Tibial nerve (tissue), 4 donors: ENCODE measurements around the gene OTUD1. TPM values are rescaled to one million over a fixed set of nuclear protein-coding genes. Genes with fewer than 3 reads are reported as not detected.

ENCODE experiments used
- DNase-seq, 2 donors: peaks; one replicate each; pipeline ENCODE4 v3.0.0-alpha.2; 2019; ENCODE audit warnings: low spot score in 2 of 2
- H3K27ac ChIP-seq, 4 donors: fragments of 200-600 bp; sonication (generic) in 3 of 4; one replicate each; pipeline ENCODE4 v1.5.1; 2017 to 2019; ENCODE audit warnings: mild to moderate bottlenecking in 1 of 4
- H3K27me3 ChIP-seq, 2 donors: fragments of 200-600 bp; sonication (generic) in 1 of 2; one replicate each; pipeline versions ENCODE4 v1.5.1 to v1.6.0; 2017 to 2019
- H3K36me3 ChIP-seq, 3 donors: fragments of 200-600 bp; sonication (generic); one replicate each; pipeline ENCODE4 v1.5.1; 2018 to 2019
- H3K4me1 ChIP-seq, 4 donors: fragments of 200-600 bp; sonication (generic) in 3 of 4; one replicate each; pipeline ENCODE4 v1.5.1; 2017 to 2019
- H3K4me3 ChIP-seq, 4 donors: fragments of 200-600 bp; sonication (generic) in 3 of 4; one replicate each; pipeline ENCODE4 v1.5.1; 2017 to 2019; ENCODE audit warnings: mild to moderate bottlenecking in 1 of 4, moderate library complexity in 1 of 4
- H3K9me3 ChIP-seq, 4 donors: fragments of 200-600 bp; sonication (generic) in 3 of 4; one replicate each; pipeline ENCODE4 v1.5.1; 2017 to 2019
- CTCF ChIP-seq, 5 experiments: fragments of 200-600 bp in 3 of 5; fragments of 450-650 bp in 2 of 5; sonication (generic) in 3 of 5; IDR thresholded peaks; one replicate each; pipeline ENCODE4 v1.5.1; 2016 to 2019; ENCODE audit warnings: antibody characterized with exemption in 5 of 5, mild to moderate bottlenecking in 3 of 5, moderate library complexity in 2 of 5
- EP300 ChIP-seq, 2 donors: sonication (generic); formaldehyde crosslinking; IDR thresholded peaks; one replicate each; pipeline ENCODE4 v1.6.1; 2017; ENCODE audit warnings: antibody characterized with exemption in 2 of 2, mild to moderate bottlenecking in 1 of 2
- POLR2A ChIP-seq, 2 donors: fragments of 450-650 bp; IDR thresholded peaks; one replicate each; pipeline ENCODE4 v1.6.1; 2017; ENCODE audit warnings: antibody characterized with exemption in 2 of 2, mild to moderate bottlenecking in 2 of 2, moderate library complexity in 2 of 2
- WGBS, 2 donors: methylation state at CpG; one replicate each; pipeline ENCODE4 v1.1.5; 2018; 5-methylcytosine and 5-hydroxymethylcytosine counted together
- total RNA-seq, 4 donors: library from RNA; depleted of rRNA; stranded (reverse); fragments of >200 nt; gene quantifications; one replicate each; pipeline ENCODE4 v1.1.0, GENCODE V29; 2016

The OTUD1 gene
- total RNA-seq, 4 donors from 2014 or later, result 12.1 to 18.6 (median 15.9) TPM

GRCh38 chr10:23404461-23404980, 34.4 kb upstream of the OTUD1 start:
- Histone ChIP-seq H3K4me3 (no peak overlapping the region), H3K27me3 (no peaks in the 10 kb centered on the region), H3K36me3 (no peaks in the 10 kb centered on the region), H3K9me3 (no peaks in the 10 kb centered on the region), H3K27ac (no peak overlapping the region), H3K4me1 (no peaks in the 10 kb centered on the region)
- TF ChIP-seq CTCF (IDR thresholded peaks at IDR 0.05), result no peak
- no peak for TF ChIP-seq POLR2A (IDR thresholded peaks at IDR 0.05)
- TF ChIP-seq EP300 (IDR thresholded peaks at IDR 0.05), result no peak
- WGBS, 2 donors, result 86 to 88% methylated on average over 5 of the region's 5 CpGs
- DNase-seq, result no peak

- Histone ChIP-seq H3K36me3 (no peaks in the 10 kb centered on the region), H3K27ac (no peak overlapping the region), H3K27me3 (no peaks in the 10 kb centered on the region), H3K9me3 (no peaks in the 10 kb centered on the region), H3K4me3 (no peak overlapping the region), H3K4me1 (no peaks in the 10 kb centered on the region)
- DNase-seq, result no peak
- TF ChIP-seq CTCF (IDR thresholded peaks at IDR 0.05) (no peak), POLR2A (IDR thresholded peaks at IDR 0.05) (no peak)
- 85 to 87% methylated on average over 3 of the region's 3 CpGs for WGBS, 2 donors
These were observed 33.3 kb upstream of the OTUD1 start for GRCh38 chr10:23405540-23405939.

GRCh38 chr10:23406409-23406808, 32.5 kb upstream of the OTUD1 start:
- Histone ChIP-seq H3K27ac (no peak overlapping the region), H3K9me3 (no peaks in the 10 kb centered on the region), H3K36me3 (no peaks in the 10 kb centered on the region), H3K27me3 (no peaks in the 10 kb centered on the region), H3K4me3 (no peak overlapping the region), H3K4me1 (no peaks in the 10 kb centered on the region)
- no peak for TF ChIP-seq EP300 (IDR thresholded peaks at IDR 0.05)
- no peak for TF ChIP-seq POLR2A (IDR thresholded peaks at IDR 0.05)
- no peak for TF ChIP-seq CTCF (IDR thresholded peaks at IDR 0.05)
- 69 to 74% methylated on average over 5 of the region's 5 CpGs for WGBS, 2 donors
- no peak for DNase-seq

GRCh38 chr10:23408330-23408976, 30.4 kb upstream of the OTUD1 start:
- H3K4me1 ChIP-seq, result no peaks in the 10 kb centered on the region
- no peak for DNase-seq
- TF ChIP-seq POLR2A (IDR thresholded peaks at IDR 0.05) (no peak), CTCF (IDR thresholded peaks at IDR 0.05) (no peak), EP300 (IDR thresholded peaks at IDR 0.05) (no peak)
- no peaks in the 10 kb centered on the region for H3K27me3 ChIP-seq
- H3K36me3 ChIP-seq, result no peaks in the 10 kb centered on the region
- H3K9me3 ChIP-seq, result no peaks in the 10 kb centered on the region
- H3K4me3 ChIP-seq, result no peak overlapping the region
- 65 to 74% methylated on average over 8 of the region's 8 CpGs for WGBS, 2 donors
- no peak overlapping the region for H3K27ac ChIP-seq

- TF ChIP-seq EP300 (IDR thresholded peaks at IDR 0.05) (no peak), POLR2A (IDR thresholded peaks at IDR 0.05) (no peak), CTCF (IDR thresholded peaks at IDR 0.05) (no peak)
- no peaks in the 10 kb centered on the region for H3K4me1 ChIP-seq
- no peaks in the 10 kb centered on the region for H3K27me3 ChIP-seq
- no peak for DNase-seq
- H3K27ac ChIP-seq, result no peak overlapping the region
- no peaks in the 10 kb centered on the region for H3K9me3 ChIP-seq
- H3K4me3 ChIP-seq, result no peak overlapping the region
- 84 to 88% methylated on average over 2 of the region's 2 CpGs for WGBS, 2 donors
- H3K36me3 ChIP-seq, result no peaks in the 10 kb centered on the region
These were observed 26.7 kb upstream of the OTUD1 start for GRCh38 chr10:23412223-23412622.
